IPS-11a (cell line): Measurements from ENCODE around the gene MLH1.
"Not testable (repeated sequence)": the region's sequence is repeated elsewhere in the genome, so short reads cannot be mapped to it uniquely, and the experiment has no call there.

ENCODE experiments used
- H3K4me3 ChIP-seq: one replicate; pipeline ENCODE4 v1.5.1; 2013; ENCODE audit warnings: low read depth, low read length, control low read depth

Gene MLH1

GRCh38 chr3:36993326-36994283, at the start of gene MLH1:
MLH1 (plus strand) TSS chr3:36993518; CDS start chr3:36993548, 30 bp downstream.
- peak within 1 kb of the TSS; percentile 83 for H3K4me3 ChIP-seq

DNA sequence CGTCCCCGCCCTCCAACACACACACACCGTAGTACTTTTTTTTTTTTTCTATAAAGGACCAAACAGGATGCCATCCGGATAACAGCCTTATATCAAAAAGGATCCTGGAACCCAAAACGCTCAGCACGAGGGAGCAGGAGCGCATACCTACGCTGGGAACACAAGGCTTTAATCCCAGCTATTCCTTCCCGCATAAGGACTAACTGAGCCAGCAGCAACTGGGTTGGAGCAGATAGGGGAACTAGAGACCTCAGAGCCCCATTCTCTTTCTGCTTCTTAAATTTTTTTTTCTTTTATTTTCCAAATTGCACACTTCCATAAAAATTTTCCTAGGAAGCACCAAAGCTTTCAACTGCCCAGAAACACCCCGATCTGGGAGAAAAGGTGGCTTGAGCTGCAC, 49.7 kb upstream of the MLH1 start:
- H3K4me3 ChIP-seq: peak overlapping the region; percentile 54

GRCh38 chr3:36944012-36944640, 49.2 kb upstream of the MLH1 start:
- H3K4me3 ChIP-seq: peak overlapping the region; percentile 54

- H3K4me3 ChIP-seq: peak within 1 kb of the TSS; percentile 54
These were observed 48.6 kb upstream of the MLH1 start, which contains the start of gene TRANK1 for GRCh38 chr3:36944641-36945270. TRANK1 (minus strand) TSS chr3:36945054; CDS start chr3:36944809, 245 bp downstream.

DNA sequence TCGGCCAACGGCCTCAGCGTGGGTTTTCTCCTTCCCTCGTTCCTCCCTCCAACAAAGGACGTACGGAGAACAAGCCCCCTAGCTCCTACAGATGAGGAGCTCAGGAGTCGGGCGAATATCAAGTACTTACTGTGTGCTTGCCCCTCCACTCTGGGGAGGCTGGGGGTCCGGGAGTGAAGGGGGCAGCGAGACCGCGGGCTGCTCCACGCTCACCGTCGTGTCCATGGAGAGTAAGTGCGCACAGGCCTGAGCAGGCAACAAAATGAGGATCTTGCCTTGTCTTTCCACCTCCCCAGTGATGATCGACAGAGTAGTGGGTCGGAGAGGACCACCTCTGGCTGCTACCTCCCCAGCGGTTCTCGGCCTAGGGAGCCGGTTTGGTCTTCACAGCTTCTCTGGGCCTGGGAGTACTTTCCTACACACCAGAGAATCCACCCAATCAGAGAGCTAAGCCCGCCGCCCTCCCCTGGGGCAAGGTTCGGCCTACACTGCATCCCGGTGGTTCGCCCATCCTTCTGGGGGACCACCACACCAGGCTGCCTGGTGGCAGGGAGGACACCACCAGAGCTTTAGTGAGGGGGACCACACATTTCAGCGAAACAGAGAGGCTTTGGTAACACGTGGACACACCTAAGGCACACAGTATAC, 47.9 kb upstream of the MLH1 start:
- H3K4me3 ChIP-seq: peak overlapping the region; percentile 54

DNA sequence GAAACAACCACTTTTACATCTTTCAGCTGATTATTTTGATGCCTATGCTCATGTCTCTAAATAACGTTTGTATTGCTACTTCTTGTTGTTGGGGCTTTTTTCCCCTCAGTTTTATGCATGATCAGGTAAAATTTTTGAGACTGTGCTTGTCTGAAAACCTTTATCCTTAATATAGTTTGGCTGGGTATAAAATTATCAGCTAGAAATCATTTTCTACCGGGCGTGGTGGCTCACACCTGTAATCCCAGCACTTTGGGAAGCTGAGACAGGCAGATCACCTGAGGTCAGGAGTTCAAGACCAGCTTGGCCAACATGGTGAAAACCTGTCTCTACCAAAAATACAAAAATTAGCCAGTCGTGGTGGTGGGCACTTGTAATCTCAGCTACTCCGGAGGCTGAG, 45.5 kb upstream of the MLH1 start:
- not testable (repeated sequence) for H3K4me3 ChIP-seq

GRCh38 chr3:36954452-36955134, 38.7 kb upstream of the MLH1 start:
- H3K4me3 ChIP-seq: no peak overlapping the region

- H3K4me3 ChIP-seq: no peak overlapping the region
These were observed 37.2 kb upstream of the MLH1 start for GRCh38 chr3:36956155-36956554.

- no peak overlapping the region for H3K4me3 ChIP-seq
These were observed 36.3 kb upstream of the MLH1 start for GRCh38 chr3:36957063-36957462.

DNA sequence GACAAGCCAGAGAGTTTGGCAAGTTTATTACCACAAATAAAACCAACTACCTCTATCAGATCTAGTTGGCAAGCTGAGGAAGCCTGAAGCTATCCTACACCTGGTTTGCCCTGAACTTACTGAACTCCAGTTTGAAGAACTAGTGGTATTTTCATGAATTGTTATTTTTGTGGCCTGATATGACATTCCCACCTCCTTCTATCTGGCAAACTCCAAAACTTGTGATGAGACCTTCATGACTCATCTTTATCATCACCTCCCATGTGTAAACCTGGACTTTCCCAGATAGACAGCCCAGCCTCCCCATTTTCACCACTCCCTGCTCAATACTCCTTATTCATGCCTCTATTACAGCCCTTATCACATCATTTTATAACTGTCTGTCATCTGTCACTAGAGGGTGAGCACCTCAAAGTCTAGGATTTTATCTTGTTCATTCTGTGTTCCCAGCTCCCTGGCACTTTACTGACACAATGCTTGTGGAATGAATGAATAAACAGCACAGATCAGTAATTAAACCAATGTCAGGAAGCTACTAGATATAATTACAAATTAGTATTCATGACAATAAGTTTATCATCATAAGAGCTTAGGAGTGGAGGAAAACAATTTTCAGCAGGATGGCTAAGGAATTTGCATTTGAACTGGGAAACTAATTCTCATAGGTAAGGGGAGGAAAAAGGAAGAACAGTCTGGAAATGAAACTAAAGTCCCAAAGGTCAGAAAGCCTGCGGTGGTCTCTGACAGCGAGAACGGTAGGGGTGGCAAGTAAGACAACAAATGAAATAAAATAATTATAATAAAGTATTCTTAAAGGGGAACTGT, 35.2 kb upstream of the MLH1 start:
- no peak overlapping the region for H3K4me3 ChIP-seq

DNA sequence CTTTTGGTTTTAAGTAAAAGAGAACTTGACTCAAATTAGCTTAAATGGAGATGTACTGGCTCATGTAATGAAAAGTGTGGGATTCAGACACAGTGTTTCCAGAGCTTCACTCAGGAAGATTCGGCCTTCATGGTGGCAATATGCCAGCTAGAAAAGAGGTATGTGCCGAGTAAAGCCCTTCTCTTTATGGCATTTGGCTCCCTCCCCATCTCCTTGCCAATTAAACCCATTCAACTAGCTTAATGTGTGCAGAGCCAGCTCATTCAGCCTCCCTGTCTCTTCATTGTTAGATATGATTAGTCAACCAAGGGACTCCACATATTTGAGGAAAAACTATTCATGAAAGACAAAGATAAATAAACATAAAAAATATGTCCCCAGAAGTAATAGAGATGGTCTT, 33.5 kb upstream of the MLH1 start:
- no peak overlapping the region for H3K4me3 ChIP-seq

DNA sequence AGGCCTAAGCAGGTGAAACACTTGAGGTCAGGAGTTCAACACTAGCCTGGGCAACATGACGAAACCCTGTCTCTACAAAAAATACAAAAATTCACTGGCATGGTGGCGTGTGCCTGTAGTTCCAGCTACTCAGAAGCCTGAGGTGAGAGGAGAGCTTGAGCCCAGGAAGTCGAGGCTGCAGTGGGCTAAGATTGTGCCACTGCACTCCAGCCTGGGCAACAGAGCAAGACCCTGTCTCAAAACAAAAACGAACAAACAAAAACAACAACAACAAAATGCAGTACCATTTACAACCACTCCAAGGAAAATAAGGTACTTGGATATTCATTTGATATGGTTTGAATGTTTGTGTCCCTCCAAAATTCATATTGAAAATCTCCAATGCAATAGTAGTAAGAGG, 32.8 kb upstream of the MLH1 start:
- H3K4me3 ChIP-seq: no peak overlapping the region

GRCh38 chr3:36963008-36963407, 30.3 kb upstream of the MLH1 start:
- H3K4me3 ChIP-seq: not testable (repeated sequence)

GRCh38 chr3:36964331-36964730, 29.0 kb upstream of the MLH1 start:
- H3K4me3 ChIP-seq: no peak overlapping the region

GRCh38 chr3:36964817-36965216, 28.5 kb upstream of the MLH1 start:
- H3K4me3 ChIP-seq: no peak overlapping the region

GRCh38 chr3:36965440-36965839, 27.9 kb upstream of the MLH1 start:
- no peak overlapping the region for H3K4me3 ChIP-seq

GRCh38 chr3:36969085-36969484, 24.2 kb upstream of the MLH1 start:
- H3K4me3 ChIP-seq: no peak overlapping the region

DNA sequence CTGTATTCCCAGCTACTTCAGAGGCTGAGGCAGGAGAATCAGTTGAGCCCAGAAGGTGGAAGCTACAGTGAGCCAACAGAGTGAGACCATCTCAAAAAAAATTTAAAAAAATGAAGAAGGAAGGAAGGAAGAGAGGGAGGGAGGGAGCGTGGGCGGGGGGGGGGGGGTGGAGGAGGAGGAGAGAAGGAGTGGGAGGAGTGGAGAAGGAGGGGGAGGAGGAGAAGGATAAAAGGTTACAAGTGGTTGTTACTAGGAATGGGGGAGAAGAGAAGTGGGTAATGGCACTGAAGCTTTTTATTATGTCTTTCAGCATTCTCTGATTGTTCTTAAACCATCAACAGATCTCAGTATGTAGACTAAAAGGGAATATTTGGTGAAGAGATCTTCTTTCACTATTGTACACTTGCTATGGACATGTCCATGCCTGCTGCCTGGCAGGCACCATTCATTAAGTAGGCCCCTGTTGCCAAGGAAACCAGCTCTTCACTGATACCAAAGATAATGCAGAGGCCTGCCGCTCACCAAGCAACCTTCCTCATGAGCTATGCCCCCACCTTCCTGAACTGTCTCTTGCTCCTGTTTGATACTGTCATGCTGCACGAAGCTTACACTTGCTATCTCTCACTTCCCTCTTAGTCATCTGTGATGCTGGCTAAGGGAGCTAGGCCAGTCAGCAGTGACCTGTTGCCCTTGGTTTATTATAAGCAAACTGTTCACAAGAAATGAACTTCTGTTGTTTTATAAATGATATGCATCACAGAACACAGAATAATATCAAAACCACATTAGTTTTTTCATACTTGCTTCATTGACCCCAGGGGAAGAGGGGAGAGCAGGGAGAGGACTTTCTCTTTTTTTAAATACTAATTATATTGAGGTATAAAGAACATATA, 23.5 kb upstream of the MLH1 start:
- H3K4me3 ChIP-seq: no peak overlapping the region

GRCh38 chr3:36972163-36972562, 21.2 kb upstream of the MLH1 start:
- no peak overlapping the region for H3K4me3 ChIP-seq
